ENCODE results near the gene ANKRD55.
"Not testable (repeated sequence)": the region's sequence is repeated elsewhere in the genome, so short reads cannot be mapped to it uniquely, and the experiment has no call there.

The ANKRD55 gene

DNA sequence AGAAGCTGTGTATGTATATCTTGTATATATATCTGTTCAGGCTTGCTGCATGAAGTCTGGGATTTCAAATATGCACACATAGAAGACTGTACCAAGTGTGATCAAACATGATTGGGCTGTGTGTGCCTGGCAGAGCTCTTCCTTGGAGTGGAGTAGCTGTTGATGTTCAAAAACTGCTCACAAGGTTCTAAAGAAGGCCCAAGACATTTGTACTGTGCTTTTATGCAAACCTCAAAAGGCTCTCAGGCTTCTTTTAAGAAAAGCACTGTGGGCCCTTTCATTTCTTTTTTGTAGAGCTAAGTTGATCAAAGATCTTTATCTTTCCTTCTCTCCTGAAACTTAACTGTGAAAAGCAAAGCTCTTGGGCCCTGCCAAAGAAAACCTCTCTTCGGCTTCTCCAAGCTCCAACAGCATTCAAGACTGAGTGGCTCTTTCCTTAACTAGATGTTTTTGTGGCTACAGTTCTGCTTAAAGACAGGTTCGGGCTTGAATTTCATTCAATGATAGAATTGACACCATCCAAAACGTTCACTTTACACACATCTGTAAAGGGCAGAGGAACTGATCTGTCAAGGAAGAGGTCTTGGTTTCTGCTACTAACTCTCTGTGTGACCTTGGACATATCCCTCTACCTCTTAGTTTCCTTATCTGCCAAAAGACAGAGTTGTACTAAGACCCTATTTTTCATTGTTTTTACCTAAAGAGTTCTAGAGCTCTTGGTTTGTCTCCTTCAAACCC, 132.5 kb downstream of the ANKRD55 start:
- DNase-seq = no peak

DNA sequence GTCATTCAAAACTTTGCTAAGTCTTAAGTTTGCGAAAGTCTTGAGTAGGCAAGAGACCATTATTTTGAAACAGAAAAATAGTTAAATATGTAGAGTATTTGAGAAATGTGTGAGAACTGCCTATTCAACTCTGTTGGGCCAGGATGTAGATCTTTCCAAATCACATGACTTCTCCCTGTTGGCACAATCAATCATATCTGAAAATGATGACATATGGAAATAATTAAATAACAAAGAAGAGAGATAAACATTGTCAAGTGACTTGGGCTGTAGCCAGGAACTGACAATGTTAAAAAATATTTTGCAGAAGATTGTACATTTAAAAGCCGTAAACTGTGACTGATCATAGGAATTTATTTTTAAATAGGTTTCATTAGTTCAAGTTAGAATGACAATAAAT, 133.8 kb downstream of the ANKRD55 start:
- DNase-seq = no peak

DNA sequence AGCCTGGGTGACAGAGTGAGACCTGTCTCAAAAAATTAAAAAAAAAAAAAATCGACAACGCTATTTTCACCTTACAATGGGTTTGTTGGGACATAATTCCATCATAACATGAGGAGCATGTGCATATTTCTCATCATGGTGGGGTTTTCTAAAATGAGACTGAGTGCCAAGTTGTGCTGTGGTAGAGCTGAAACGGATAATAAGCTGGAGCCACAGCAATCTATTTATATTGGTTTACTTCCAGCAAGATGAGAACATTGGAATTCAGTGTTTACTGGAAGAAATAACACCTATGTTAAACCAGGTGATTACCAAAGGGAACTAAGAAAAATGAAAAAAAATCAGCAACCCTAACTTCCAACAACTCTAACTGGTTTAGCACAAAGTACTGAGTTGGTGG, 136.1 kb downstream of the ANKRD55 start:
- no peak for DNase-seq

- no peak for DNase-seq
These were observed 137.5 kb downstream of the ANKRD55 start for GRCh38 chr5:56095579-56096102.

DNA sequence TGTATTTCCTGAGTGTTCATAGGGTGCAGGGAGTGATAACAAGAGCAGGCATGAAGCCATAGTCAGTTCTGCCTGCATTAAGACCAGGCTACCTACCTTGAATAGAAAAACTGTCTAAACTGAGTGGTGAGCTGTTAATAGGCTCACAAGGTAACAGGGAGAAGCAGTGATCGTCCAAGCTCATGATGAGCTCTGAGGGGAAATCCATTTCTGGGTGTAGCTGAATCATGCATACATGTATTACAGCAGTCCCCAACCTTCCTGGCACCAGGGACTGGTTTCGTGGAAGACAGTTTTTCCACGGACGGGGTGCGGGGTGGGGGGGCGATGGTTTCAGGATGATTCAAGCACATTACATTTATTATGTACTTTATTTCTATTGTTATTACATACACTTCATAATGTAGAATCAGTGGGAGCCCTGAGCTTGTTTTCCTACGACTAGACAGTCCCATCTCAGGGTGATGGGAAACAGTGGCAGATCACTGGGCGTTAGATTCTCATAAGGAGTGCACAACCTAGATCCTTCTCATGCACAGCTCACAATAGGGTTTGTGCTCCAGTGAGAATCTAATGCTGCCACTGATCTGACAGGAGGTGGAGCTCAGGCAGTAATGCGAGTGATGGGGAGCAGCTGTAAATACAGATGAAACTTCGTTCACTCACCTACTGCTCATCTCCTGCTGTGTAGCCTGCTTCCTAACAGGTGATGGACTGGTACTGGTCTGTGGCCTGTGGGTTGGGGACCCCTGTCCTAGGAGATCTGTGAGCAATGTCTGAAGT, 138.4 kb downstream of the ANKRD55 start:
- peak; percentile 74 to 78 for DNase-seq

- no peak for DNase-seq
These were observed 139.2 kb downstream of the ANKRD55 start for GRCh38 chr5:56093970-56094369.

- DNase-seq = no peak
These were observed 141.0 kb downstream of the ANKRD55 start for GRCh38 chr5:56092115-56092514.

DNA sequence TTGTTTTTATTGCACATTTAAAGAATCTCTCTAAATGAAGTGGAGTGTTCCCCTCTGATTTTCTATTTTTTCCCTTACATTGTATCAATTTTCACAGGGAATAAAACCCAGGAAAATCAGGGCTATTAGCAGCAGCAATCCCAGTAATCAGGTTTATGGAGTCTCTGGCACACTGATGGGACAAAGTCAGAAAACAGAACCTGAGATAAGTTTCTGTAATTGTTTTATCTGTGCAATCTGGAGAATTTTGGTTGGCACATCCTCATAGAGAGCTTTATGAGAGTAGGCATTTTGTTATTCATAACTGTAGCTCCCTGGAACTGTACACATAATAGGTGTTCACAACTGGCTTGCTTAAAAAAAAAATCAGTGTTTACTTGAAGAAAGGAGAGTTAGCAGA, 141.5 kb downstream of the ANKRD55 start:
- no peak for DNase-seq

DNA sequence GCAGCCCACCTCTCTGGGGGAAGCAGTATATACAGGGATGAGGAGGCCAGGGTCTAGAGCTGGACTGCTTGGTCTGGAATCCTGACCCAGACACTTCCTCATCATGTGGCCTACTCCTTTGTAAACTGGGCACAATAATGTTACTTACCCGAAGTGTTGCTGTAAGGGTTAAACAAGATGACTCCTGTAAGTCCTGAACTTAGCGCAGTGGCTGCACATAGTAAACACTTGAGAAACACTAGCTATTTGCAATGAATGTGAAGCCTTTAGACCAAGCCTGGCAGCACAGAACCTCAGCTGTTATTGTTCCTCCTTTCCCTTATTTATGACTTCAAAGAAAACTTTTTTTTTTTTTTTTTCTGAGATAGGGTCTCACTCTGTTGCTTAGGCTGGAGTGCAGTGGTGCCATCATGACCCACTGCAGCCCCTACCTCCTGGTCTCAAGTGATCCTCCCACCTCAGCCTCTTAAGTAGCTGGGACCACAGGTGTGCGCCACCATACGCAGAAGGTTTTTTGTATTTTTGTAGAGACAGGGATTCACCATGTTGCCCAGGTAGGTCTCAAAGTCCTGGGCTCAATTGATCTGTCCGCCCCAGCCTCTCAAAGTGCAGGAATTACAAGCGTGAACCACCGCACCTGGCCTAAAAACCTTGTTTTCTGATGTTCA, 142.2 kb downstream of the ANKRD55 start:
- DNase-seq = no peak

DNA sequence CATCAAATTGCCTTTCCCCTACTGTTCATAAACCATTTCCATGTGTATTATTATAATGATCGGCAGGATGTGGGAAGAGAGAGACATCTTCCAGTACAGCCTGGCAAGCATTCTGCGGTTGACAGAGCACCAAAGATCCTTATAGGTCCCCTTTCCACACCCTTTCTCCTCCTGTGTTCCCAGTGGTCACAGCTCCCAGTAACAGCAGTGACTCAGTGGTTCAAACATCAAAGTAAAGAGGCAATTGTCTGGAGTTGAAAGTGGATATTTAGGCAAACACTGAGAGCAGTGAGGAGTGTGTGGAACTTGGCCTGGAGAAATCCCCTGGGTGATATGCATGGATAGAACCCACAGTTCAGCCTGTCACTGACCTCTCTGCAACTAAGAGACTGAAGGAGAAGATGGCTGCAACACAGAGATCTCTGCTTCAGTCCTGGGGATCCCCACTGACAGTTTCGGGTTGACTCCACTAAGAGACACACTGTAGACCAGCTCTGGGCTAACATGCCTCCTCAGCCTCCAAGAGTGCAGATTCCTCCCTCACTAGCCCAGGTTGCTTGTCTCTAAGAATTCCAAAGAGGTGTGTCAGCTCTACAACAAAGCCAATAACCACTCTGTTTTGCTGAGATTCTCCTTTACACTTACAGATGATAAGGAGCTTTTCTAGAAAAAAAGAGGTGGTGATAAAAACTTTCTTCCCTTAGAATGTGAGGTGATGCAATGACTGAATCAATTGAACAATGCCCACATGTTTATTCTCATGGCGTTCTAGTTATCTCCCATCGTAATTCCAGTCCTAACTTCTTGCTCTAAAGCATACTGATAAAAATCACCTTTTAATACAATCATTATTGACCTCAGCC, 143.9 kb downstream of the ANKRD55 start:
- no peak for DNase-seq

DNA sequence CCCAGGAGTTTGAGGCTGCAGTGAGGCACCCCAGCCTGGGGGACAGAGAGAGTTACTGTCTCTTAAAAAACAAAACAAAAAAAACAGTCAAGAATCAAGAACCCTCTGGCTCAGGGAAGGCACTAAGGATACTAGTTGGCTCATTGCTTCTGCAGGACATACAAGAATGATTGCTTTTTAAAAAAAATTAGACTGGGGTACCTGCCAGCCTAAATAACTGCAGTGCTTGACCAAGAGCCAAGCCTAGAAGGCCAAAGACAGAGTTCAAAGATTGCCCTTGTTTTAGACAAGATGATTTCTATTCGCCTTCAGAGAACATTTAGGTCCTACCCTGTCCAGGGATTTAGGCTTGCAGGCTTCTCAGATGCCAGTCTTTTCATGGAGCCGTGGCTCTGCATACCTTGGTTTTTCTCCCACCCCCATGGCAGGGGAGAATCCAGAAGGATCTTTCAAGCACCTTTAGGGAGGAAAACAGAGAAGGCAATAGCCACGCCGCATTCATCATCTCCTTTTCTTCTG, 144.6 kb downstream of the ANKRD55 start:
- no peak for DNase-seq

GRCh38 chr5:56085193-56085592, 147.9 kb downstream of the ANKRD55 start:
- DNase-seq = no peak

DNA sequence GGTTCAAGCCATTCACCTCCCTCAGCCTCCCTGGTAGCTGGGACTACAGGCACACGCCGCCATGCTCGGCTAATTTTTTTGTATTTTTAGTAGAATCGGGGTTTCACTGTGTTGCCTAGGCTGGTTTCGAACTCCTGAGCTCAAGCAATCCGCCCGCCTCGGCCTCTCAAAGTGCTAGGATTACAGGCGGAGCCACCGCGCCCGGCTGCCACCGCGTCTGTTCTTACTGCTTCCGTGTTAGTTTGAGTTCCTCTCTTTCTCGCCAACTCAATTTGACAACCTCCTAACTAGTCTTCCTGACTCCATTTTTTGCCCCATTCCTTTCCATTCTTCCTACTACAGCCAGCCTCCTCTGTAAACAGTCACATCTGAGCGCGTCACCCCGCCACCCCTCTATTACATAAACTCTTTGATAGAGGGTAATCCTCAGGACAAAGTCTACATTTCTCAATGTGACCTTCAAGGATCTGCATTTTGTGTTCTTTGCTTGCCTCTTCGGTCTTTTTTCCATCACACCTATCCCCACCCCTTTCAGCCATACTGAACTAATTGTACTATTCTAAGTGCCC, 149.8 kb downstream of the ANKRD55 start:
- no peak for DNase-seq

DNA sequence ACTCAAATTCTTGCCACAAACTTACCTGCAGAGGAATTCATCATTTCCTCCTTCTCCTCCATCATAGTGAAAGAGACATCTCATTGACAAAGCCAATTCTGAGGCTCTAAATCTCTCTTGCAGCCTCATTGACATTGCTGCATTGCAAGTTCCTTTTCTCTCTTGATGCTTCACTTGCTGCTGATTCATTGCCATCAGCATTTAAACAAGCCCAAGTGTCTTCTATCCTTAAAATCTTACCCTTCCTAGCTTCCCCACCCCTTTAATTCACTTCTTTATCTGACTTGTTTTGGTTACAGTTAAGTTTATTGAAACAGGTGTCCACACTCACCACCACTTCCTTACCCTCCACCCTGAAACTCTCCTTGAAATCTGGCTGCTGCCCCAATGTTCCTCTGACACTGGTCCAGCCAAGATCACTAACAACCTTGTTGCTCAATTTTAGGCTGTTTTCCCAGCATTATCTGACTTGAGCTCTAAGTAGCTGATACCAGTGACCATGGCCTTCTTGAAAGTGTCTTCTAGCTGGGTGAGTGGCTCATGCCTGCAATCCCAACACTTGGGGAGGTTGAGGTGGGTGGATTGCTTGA, 152.0 kb downstream of the ANKRD55 start:
- not testable (repeated sequence) for DNase-seq

- DNase-seq = no peak
These were observed 152.6 kb downstream of the ANKRD55 start for GRCh38 chr5:56080375-56081052.

DNA sequence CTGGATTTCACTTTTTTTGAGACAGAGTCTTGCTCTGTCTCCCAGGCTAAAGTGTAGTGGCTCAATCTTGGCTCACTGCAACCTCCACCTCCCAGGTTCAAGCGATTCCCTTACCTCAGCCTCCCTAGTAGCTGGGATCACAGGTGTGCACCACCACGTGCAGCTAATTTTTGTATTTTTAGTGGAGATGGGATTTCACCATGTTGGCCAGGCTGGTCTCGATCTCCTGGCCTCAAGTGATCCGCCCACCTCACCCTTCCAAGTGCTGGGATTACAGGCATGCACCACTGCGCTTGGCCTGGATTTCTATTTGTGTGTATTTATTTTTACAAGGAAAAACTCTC, 154.0 kb downstream of the ANKRD55 start:
- DNase-seq = not testable (repeated sequence)

DNA sequence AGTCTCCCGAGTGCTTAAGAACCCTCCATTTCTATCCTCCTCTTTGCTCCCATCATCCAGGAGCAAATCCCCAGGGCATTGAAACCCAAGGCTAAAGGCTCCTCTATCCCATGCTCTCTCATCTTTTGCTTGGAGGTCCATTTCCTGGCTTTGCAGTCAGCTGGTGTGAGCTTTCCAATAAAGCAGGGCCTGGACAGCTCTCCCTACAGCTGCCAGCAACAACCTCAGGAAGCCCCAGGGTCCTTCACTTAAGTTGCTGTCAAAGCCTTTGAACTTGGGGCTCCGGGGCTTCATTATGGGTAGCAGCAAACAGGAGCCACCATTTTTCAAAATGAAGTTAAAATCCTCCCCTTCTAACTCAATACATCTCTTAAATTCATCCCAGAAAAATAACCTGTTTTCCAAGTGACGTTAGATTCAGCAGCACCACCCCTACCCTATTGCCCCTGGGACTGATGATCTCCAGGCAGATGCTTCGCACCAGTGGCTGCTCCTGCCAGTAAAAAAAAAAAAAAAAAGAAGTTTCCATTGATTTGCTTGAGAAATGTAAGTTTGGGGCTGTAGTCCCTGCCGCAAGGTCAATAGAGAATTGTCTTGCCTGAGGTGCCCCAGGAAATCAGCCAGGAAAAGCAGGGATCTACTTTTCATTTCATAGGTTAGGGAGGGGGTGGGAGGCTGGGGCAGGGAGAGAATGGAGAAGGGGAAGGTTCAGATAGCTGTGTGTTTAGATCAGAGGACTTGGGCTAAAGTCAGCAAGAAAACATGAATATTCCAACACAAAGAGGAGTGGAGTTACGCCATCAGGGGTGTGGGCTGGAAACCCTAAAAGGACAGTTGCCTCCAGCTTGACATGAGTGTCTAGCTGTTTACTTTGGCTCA, 154.6 kb downstream of the ANKRD55 start:
- no peak for DNase-seq

DNA sequence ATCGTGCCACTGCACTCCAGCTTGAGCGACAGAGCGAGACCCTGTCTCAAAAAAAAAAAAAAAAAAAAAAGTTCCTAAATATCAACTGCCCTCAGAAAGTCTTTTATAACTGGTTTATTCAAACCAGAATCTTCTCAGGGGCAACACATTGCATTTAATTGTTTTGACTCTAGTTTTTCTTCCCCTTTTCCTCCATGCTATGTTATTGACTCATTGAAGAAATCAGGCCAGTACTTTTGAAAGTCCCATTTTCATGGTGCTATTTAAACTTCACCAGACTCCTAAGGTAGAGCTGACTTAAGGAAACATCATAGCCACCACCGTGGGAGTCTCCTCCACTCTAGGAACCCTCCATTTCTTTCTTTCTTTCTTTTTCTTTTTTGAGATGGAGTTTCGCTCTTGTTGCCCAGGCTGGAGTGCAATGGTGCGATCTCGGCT, 155.3 kb downstream of the ANKRD55 start:
- no peak for DNase-seq

GRCh38 chr5:56076486-56076885, 156.6 kb downstream of the ANKRD55 start:
- DNase-seq = no peak

DNA sequence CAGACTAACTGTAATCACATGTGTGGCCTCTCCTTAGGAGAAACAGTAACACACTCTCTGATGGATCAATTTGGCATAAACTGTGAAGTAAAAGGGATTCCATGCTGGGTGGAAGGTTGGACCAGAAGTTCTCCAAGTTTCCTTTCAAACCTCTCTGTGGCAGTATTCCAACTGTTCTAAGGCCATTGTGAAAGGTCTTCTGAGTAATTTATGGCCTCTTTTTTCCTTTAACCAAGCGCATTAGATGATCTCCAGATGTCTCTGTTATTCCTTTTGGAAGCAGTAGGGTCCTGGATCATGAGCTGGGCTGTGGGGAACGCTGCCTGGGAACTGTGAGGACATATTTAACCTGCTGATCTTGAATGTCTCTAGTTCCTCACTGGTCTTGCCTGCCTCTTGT, 157.8 kb downstream of the ANKRD55 start:
- DNase-seq = no peak

All from activated CD4-positive, alpha-beta T cell treated with anti-CD3 and anti-CD28 coated beads for 4 hours (primary cell).